Measurements from ENCODE around the gene GNAO1.

GNAO1 gene

DNA sequence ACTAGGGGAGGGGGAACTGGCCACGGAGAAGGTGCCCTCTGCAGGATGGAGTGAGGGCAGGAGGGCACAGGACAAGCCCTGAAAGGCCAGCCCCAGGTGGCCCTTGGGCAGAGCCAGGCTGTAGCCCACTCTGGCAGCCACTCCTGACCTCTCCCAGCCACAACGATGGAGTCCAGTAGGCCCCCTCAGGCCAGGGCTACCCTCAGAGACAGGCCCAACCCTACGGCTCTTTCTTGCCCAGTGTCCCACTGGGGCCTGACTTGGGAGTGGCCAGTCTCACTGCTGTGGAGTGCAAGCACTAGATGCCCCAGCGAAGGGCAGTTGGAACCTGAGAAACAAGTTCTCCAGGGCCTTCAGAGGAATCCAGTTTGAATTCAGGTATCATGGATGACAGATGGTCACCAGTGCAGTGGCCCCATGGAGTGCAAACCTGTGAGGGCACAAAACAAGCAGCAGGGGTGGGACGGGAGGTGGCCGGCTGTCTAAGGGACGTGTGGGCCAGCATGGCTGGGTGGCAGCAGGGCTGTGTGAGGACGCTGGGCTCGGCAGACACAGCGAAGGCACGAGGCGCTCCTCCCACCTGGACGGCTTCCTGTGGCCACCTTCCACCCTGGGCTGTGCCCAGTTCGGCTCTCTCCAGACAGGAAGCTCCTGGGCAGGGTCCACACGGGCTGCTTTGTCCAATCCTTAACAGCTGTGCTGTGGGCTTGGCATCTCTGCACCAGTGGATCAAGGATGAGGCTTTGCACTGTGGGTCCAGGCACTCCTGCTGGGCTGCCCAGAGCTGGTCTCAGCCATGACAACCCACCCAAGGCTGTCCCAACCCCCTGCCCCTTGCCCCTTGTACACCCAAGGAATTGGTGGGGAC, 162.0 kb downstream of the GNAO1 start:
- DNase-seq, result no peak

DNA sequence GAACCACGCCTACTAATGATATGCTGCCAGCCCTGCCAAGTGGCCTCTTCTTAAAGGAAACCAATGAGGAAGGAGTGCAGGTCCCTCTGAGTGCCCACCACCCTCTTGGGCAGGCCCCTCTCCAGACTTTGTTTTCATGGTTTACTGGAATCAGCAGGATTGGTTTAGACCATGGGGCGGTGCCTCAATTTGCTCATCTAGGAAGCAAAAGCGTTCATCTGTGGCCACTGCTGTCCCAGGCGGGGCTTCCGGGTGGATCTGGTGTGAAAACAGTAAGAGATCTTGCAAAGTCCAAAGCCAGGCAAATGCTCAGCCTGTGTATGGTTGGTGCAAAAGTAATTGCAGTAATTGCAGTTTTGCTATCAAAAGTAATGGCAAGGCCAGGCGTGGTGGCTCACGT, 162.7 kb downstream of the GNAO1 start:
- no peak for DNase-seq

DNA sequence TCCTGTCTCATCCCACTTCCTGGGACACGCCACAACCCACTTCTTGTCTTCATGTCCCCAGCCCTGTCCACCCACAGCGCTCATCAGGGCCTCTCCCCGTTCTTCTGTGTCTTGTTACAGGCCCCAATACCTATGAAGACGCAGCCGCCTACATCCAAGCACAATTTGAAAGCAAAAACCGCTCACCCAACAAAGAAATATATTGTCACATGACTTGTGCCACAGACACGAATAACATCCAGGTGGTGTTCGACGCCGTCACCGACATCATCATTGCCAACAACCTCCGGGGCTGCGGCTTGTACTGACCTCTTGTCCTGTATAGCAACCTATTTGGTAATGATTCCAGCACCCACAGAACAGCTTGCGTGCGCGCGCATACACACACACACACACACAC, 163.5 kb downstream of the GNAO1 start:
- DNase-seq, result no peak

DNA sequence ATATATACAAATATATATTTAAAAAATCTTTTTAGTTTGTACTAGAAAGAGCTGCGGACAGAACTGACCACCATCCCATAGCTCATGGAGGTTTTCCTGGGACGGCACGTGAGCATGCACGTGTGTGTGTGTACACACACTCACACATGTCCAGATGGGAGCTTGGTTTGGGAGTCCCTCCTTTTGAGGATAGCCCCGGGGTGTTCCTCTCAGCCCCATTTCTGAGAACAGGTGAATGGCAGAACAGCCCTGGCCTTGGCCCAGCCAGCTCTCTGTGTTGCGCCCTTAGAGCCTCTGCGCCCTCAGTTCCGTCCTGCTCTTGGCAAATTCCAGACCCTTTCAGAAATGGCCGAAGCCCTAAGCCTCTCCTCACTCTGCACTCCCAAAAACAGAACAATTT, 163.9 kb downstream of the GNAO1 start:
- no peak for DNase-seq

DNA sequence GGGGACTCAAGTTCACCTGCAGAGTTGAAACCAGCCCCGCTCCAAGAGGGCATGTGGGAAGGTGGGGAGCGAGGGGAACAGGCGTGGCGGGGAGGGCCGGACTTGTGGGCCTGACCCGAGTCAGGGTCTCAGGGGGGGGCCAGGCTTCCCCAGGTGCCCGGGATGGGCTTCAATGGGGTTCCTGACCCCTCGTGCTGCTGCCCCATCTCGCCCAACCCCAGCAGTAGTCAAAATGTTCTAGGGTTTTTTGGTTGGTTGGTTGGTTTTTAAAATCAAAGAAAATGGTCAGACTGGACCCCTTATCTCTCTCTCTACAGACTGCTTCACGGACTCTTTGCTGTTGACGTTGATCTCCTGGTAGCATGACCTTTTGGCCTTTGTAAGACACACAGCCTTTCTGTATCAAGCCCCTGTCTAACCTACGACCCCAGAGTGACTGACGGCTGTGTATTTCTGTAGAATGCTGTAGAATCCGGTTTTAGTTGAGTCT, 164.5 kb downstream of the GNAO1 start:
- DNase-seq, result no peak

DNA sequence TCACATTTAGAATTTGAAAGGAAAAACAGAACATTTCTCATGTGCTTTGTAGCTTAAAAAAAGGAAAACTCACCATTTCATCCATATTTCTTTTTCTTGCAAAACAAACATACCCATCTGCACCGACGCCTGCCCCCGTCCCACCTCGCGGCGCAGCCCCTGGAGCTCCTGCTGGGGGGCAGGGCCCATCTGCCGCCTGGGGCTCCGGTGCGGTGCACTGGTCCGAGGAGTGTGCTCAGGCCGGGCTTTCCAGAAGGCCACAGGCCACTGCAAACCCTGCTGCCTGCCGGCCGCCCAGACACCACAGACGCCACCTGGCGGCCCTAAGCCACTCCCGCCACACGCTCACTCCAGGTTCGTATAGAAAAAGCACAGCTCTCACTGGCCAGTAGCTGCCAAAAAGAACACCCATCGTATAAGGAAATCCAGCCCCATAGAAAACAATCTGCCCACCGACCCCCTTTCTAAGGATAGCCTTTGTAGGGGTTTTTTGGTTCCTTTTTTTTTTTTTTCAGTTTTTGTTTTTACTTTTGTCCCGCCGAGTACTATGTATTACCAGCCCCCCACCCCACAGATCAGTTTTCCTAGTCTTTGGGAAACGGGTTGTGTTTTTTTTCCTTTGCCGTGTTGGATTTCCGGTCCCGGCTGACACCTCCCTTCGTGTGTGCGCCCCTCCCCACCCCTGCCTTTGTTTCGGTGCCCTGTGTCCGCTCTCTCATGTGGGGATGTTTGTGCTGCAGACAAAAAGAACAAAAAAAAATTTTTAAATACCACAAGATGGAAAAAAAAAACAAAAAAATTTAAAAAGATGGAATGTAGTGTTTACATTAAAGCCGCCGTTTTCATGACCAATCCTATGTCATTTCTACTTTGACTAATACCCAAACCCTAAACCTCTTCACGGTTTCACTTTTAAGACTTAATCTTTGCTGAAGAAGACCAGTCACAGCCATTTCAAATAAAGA, 165.3 kb downstream of the GNAO1 start:
- peak; percentile 42 for DNase-seq

DNA sequence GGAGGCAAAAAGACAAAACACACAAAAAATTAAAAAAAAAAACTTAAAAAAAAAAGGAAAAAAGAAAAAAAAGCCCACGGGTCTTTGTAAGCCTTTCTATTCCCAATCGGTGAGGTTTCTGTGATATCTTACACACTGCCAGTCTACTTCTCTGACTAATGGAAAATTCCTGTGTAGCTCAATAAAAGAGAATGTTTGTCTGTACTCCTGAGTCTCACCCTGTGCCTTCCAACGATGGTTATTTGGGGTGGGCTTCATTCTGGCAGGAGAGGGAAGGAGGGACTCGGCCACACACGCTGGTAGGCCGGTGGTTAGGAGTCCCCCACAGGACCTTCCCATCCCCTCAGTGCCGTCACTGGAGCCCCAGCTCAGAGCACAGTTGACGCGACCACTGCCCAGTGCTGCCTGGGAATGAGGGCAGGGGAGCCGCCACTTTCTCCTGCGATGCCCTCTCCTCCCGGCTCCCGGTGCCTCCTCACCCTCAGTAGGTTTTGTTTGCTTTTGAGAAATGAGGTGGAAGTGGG, 166.0 kb downstream of the GNAO1 start:
- DNase-seq, result no peak

DNA sequence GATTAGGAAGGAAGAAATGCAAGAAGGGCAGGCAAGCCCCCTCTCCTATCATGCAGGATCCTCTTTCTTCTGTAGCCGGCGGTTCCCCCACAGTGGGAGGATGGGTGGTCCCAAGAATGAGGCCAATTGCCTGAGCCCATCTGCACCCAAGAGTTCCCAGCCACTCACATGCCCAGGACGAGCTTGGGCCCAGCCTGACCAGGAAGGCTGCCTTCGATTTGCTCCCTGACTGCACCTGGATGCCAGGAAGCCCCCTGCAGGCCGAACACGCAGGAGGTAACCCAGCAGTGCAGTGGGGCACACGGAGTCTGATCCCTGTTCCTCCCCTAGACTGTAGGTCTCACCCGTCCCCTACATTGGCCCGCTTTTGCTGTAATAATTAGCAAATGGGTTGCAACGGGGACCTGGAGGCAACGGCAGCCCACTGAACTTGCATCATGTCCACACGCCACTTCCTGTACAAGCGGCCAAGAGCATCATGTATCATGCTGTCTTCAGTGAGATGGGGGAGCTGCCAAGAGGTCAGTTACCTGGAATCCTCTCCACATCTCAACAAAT, 166.6 kb downstream of the GNAO1 start:
- no peak for DNase-seq

DNA sequence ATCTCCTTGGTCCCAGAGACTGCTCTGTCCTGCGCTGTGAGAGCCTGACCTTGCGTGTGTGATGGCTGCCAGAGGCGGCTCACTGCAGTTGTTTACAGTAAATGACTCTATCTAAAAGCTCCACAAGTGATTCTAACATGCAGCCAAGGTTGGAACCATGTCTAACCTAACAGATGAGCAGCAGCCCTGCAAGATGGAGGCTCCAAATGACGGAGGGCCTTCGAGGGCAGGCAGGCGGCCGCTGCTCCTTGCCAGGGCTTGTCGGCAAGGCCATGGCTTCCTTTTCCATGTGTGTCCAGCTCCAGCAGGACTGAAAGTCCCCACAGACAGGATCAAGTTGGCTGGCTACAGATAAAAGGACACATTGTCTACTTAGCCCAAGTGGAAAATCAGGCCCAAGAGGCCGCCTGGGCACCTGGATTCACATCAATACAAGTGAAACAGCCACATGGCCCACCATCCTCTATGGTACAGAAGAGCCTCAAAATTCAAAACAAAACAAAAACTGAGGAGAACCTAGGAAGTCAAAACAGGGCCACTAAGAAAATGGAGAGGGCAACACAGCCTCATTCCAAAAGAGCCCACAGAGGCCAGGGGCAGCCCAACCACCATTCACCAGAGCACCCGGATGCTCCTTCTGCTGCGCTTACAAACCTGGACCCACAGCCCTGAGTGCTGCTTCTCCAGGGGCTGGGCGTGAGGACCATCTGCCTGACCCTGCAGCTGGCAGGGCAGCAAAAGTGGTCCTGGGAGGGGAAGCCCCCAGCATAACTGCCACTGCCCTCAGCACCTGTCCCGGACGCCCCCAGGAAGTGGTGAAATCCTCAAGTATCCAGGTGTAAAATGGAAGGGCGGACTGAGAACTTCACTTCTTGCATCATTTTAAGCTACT, 169.1 kb downstream of the GNAO1 start:
- DNase-seq, result no peak

DNA sequence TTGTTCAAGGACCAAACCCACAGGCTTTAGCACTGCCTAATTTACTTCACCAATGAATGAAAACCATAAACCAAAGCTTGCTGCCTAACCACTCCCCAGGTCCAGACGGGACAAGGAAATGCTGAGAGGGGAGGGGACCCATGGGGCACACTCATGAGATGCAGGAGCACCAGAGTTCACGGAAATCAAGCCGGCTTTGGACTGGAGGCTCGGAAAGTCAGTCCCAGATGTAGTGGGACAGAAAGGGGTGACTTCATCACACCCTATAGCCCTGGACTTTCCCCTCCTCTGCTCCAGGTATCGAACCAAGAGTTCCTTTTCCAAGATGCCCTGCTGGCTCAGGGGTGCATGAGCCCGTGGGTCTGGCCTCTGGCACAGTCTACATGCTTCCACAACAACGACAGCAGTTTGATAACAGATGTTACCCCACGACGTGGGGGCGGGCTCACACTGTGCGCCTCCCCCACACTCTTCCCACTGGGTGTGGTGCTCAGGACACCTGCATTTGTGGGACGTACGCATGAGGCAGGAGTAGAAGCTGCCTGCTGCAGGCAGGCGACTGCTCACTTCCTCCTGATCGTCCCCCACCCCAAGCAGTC, 170.9 kb downstream of the GNAO1 start:
- no peak for DNase-seq

DNA sequence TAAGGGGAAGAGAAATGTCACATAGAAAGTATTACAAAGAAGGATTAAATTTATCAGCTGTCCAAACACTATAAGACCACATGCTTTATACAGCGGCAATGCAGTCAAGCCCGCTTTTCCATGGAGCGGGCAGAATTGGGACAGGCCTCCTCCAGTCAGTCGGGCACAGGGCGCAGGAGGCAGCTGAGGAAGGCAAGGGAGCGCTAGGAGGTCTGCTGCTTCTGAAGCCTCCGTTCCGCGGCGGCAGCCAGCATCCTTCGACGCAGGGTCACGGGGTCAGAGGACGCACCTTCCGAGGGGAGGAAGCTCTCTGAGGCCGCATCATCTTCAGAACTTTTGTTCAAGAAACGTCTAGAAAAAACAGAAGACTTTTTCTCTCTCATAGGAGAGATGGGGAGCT, 171.4 kb downstream of the GNAO1 start:
- no peak for DNase-seq

DNA sequence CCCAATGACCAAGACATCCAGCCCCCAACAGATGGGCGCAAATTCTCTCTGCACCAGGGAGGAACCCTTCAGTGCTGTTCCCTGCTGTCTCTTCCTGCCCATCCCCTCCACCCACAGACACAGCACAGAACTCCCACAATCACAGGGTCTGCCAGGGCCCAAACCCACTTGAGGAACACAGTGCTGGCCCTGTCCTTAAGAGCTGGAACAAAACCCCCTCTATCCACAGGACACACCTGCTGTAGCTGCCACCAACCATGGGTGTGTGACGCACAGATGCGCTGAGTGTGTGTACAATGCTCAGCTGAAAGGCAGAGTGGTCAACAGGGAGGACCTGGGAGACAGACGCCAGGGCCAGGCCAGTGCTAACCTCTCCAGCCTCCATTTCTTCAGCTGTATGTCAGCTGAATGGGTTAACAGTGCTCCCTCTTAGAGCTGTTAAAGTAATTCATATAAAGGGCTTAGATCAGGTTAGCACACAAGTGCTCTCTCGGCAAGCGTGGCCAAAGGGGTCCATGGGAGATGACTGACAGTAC, 172.0 kb downstream of the GNAO1 start:
- no peak for DNase-seq

DNA sequence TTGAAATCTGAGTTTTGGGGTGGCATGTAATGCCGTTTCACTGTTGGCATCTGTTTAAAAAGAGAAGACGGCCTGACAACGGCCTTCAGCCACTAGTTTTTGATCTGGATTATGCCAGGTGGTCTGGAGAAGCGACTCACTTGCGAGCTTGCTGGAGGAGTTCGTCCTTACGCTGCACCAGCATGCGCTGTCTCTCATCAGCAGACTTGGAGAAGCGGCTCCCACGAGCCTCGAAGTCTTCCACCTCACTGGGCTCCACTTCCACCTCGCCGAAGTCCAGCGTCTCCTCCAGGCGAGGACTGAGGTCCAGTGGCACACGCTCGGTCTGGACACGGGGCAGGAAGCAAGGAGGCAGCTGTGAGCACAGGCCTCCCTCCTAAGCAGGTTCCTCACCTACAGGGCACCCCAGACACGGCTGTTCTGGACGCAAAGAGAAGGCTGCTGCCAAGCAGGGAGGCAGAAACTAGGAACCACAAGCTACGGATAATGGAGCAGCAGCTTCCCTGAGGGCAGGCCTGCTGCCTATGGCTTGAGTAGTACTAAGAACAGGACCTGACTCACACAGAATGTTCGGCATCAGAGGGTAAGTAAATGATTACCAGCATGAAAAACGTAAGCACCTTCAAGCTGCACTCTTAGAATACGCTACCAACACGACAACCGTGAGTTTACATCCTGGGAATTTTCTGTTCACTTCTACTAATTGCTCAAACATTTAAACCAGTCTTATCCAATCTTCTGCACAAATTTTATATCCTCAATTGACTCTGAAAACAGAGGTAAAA, 172.7 kb downstream of the GNAO1 start:
- DNase-seq, result no peak

DNA sequence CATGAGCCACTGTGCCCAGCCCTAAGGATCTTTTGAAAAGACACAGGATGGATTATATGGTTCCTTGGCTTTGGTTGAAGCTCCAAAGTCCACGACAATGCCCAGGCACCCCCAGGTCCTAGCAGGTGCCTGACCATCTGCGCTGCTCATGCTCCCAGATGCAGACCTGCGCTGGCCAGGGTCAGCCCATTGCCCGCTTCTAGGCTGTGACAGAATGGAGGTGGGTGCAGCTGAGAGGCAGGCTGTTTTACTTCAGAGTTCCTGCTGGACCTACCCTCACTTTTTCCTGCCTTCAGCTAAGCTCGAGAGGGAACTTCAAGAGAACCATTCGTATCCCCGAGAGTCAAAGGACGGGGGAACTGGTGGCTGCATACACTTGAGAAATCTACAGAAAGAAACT, 173.6 kb downstream of the GNAO1 start:
- no peak for DNase-seq

DNA sequence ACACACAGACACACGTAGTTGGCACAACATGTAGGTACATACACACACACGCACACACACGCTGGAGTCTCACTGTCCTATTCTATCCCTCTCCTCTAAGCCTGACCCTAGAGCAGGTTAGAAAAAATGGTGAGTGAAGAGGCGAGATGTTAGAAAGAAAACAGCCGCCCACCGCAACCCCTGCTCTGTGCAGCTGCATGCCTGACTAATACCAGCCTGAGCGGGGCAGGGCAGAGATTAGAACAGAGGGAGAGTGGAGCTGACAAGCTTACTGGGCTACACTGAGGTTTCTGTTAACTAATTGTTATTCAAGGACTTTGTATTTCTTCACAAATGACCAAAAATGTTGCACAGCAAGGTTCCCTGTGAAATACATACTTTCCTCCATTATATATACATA, 174.3 kb downstream of the GNAO1 start:
- no peak for DNase-seq

DNA sequence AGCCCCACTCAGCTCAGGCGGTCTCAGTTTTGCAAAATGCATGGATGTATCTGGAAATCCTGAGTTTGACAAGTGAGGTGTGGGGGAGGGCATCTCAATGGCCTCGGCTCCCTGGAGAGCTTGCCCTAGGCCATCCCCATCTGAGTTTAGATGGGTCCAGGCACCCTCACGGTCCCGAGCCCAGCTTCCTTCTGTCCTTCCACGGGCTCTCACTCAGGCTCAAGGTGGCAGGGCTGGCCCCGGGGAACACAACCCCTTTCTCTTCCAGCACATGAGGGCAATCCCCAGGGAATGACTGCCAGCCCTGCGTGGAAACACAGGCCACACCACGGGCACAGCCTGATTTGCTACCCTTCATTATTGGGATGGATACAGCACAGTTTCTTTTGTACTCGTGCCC, 175.7 kb downstream of the GNAO1 start:
- DNase-seq, result no peak

DNA sequence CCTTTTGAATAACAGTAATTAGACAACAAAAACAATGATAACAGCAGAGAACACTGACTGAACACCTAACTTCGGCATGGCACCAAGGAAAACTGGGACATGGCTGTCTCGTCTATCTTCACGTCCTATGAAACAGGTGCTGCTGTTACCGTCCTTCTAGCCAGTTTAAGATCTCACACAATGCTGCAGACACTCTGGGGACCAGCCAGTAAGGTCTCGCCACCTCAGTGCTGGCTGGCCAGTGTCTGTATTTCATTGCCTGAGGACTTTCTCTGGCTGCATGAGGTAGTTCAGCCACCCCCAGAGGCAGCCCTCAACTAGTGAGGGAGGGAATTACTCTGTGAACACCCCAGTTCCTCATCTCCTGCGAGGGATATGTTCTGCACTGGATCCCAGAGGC, 176.5 kb downstream of the GNAO1 start:
- DNase-seq, result no peak

DNA sequence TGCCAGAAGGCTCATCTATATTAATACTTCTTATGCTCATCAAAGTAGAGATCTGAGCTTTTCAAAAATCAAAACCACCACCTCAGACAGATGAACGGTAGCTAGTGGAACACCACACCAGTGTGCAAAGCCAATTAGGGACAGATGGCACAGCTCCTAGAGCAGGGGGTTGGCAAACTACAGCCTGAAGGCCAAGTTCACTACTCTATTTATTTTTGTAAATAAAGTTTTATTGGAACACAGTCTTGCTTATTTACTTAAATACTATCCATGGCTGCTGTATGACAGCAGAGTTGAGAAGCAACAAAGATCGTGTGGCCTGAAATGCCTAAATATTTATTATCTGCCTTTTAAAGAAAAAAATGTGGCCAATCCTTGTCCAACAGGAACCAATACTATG, 177.3 kb downstream of the GNAO1 start:
- DNase-seq, result no peak

DNA sequence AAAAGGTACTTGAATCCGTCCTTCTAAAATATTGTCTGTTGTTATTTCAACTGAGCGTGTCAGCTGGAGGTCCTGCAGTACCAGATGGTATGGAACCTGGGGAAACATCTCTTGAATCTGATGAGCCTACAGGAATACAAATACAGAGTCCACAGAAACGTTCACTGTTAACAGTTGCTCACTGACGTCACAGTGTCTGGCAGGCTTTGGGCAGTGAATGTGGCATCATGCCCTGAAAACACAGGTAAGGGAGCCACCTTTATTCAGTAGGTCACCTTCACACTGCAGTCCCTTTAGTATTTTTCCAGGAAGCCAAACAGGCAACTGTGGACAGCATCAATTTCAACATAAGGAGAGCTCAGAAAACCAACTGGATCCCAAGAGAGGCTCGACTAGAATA, 177.9 kb downstream of the GNAO1 start:
- DNase-seq, result no peak

DNA sequence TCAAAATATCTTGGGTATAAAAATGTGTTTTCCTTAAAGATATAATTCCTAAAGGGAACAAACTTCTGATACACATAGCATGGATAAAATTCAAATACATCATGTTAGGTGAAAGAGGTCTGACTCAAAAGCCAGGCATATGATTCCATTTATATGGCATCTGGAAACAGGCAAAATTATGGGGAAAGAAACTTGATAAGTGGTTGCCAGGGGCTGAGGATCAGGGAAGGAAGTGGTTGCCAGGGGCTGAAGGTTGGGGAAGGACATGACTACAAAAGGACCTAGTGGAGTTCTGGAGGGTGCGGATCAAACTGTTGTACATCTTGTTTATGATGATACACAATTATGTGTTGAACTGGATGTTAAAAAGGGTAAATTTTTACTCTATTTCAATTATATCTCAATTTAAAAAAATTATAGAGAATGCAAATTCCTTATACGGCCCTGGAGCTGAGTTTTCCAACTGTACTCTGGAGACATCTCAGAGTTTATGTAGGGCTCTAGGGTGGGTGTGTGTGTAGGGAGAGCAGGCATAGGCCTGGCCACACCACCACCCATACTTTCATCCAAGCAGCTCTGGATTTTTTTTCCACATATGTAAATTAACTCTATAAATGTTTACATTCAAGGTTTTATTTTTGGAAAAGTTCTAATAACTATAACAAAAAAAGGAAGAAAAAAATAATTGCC, 179.0 kb downstream of the GNAO1 start:
- DNase-seq, result no peak

All from NCI-H1105 treated with DMSO at 0.1 percent for 48 hours (cell line).